Muscle of back (tissue), 11 donors: ENCODE measurements around the gene C1QA. TPM values are rescaled to one million over a fixed set of nuclear protein-coding genes. Genes with fewer than 3 reads are reported as not detected.

ENCODE experiments used
- DNase-seq, 3 donors: peaks; one replicate each; pipeline versions ENCODE4 v3.0.0 to v3.0.0-alpha.2; 2013
- polyA plus RNA-seq, 10 donors: library from polyadenylated mRNA; unstranded; fragments of 120-200 nt; gene quantifications; one replicate each; pipeline ENCODE4 v1.2.1, GENCODE V29; 2013; ENCODE audit not compliant: insufficient read length in 10 of 10

C1QA gene
- polyA plus RNA-seq, 10 donors: 18.0 to 41.3 (median 27.7) TPM

- no peak for DNase-seq
Observed at GRCh38 chr1:22609291-22609690, 27.1 kb upstream of the C1QA start.

GRCh38 chr1:22611530-22611947 is 24.9 kb upstream of the C1QA start:
- peak; percentile 46 to 82 (median 75) for DNase-seq

GRCh38 chr1:22612671-22613571 is 23.5 kb upstream of the C1QA start:
- DNase-seq: no peak

GRCh38 chr1:22613572-22613918 is 22.9 kb upstream of the C1QA start:
- DNase-seq: no peak

GRCh38 chr1:22613951-22614350 is 22.5 kb upstream of the C1QA start:
- DNase-seq: no peak

GRCh38 chr1:22615886-22616285 is 20.5 kb upstream of the C1QA start:
- DNase-seq: no peak

GRCh38 chr1:22616571-22616970 is 19.9 kb upstream of the C1QA start:
- DNase-seq: no peak

- DNase-seq: no peak
Observed at GRCh38 chr1:22618056-22618455, 18.4 kb upstream of the C1QA start.

GRCh38 chr1:22619252-22619651 is 17.2 kb upstream of the C1QA start:
- no peak for DNase-seq

- DNase-seq: no peak
Observed at GRCh38 chr1:22619798-22620197, 16.6 kb upstream of the C1QA start.

GRCh38 chr1:22621761-22622160 is 14.7 kb upstream of the C1QA start:
- no peak for DNase-seq

GRCh38 chr1:22625262-22625925 is 11.0 kb upstream of the C1QA start:
- DNase-seq: no peak

- no peak for DNase-seq
Observed at GRCh38 chr1:22626237-22627157, 9.9 kb upstream of the C1QA start.

- no peak for DNase-seq
Observed at GRCh38 chr1:22627331-22627730, 9.1 kb upstream of the C1QA start.

- no peak for DNase-seq
Observed at GRCh38 chr1:22628698-22629444, 7.6 kb upstream of the C1QA start.

- DNase-seq: no peak
Observed at GRCh38 chr1:22629886-22630285, 6.5 kb upstream of the C1QA start.

- no peak for DNase-seq
Observed at GRCh38 chr1:22633697-22634463, 2.5 kb upstream of the C1QA start.

- no peak for DNase-seq
Observed at GRCh38 chr1:22635436-22635835, 992 bp upstream of the C1QA start.

- no peak for DNase-seq
Observed at GRCh38 chr1:22636927-22637326, 499 bp downstream of the C1QA start.

GRCh38 chr1:22637907-22638445 is 1.5 kb downstream of the C1QA start:
- DNase-seq: no peak
